SK-N-SH treated with all-trans-retinoic acid at 6 μM for 48 hours (cell line): Measurements from ENCODE around the gene C4BPB.

Experiments
- ATAC-seq: fragments of 200-7000 bp; cut with Tn5 transposase; 3 replicates; pipeline ENCODE4 v1.9.1; 2020; ENCODE audit warnings: mild to moderate bottlenecking, moderate library complexity
- BACH2 ChIP-seq: fragments of 250-450 bp; sonication (Bioruptor Pico); IDR thresholded peaks from 2 replicates; pipeline ENCODE4 v1.9.0; 2021; ENCODE audit warnings: mild to moderate bottlenecking, borderline replicate concordance
- CSDC2 ChIP-seq: fragments of 250-450 bp; sonication (Bioruptor Pico); IDR thresholded peaks from 2 replicates; pipeline ENCODE4 v1.5.0; 2020; ENCODE audit warnings: mild to moderate bottlenecking, moderate library complexity
- CSRNP3 ChIP-seq: fragments of 250-450 bp; sonication (Bioruptor Pico); IDR thresholded peaks from 2 replicates; pipeline ENCODE4 v1.5.1; 2021; ENCODE audit warnings: mild to moderate bottlenecking, moderate library complexity
- ESRRG ChIP-seq: fragments of 250-450 bp; sonication (Bioruptor Pico); IDR thresholded peaks from 2 replicates; pipeline ENCODE4 v1.6.1; 2021; ENCODE audit warnings: mild to moderate bottlenecking
- ISL1 ChIP-seq: fragments of 250-450 bp; sonication (Bioruptor Pico); IDR thresholded peaks from 2 replicates; pipeline ENCODE4 v2.1.2; 2022; ENCODE audit warnings: mild to moderate bottlenecking, moderate library complexity
- OSR1 ChIP-seq: fragments of 250-450 bp; sonication (Bioruptor Pico); IDR thresholded peaks from 2 replicates; pipeline ENCODE4 v1.8.0; 2022; ENCODE audit warnings: moderate library complexity, mild to moderate bottlenecking, inconsistent platforms
- PATZ1 ChIP-seq: fragments of 250-450 bp; sonication (Bioruptor Pico); IDR thresholded peaks from 2 replicates; pipeline ENCODE4 v1.8.0; 2020; ENCODE audit warnings: mild to moderate bottlenecking, moderate library complexity, borderline replicate concordance
- PPARA ChIP-seq: fragments of 250-450 bp; sonication (Bioruptor Pico); IDR thresholded peaks from 2 replicates; pipeline ENCODE4 v1.5.0; 2020; ENCODE audit warnings: mild to moderate bottlenecking, borderline replicate concordance
- RARB ChIP-seq: fragments of 250-450 bp; sonication (Bioruptor Pico); IDR thresholded peaks from 2 replicates; pipeline ENCODE4 v1.8.0; 2021; ENCODE audit warnings: mild to moderate bottlenecking, moderate library complexity
- SNAI2 ChIP-seq: fragments of 250-450 bp; sonication (Bioruptor Pico); IDR thresholded peaks from 2 replicates; pipeline ENCODE4 v1.5.0; 2020; ENCODE audit warnings: mild to moderate bottlenecking, moderate library complexity
- TCF4 ChIP-seq: fragments of 250-450 bp; sonication (Bioruptor Pico); IDR thresholded peaks from 2 replicates; pipeline ENCODE4 v1.8.0; 2021; ENCODE audit warnings: mild to moderate bottlenecking, moderate library complexity, borderline replicate concordance
- TOX ChIP-seq: fragments of 250-450 bp; sonication (Bioruptor Pico); IDR thresholded peaks from 2 replicates; pipeline ENCODE4 v1.8.0; 2021; ENCODE audit warnings: mild to moderate bottlenecking, moderate library complexity, borderline replicate concordance
- ZC3H10 ChIP-seq: fragments of 250-450 bp; sonication (Bioruptor Pico); IDR thresholded peaks from 2 replicates; pipeline ENCODE4 v1.5.1; 2021; ENCODE audit warnings: mild to moderate bottlenecking, moderate library complexity
- ZFP3 ChIP-seq: fragments of 250-450 bp; sonication (Bioruptor Pico); IDR thresholded peaks from 2 replicates; pipeline ENCODE4 v1.5.0; 2020; ENCODE audit warnings: mild to moderate bottlenecking, moderate library complexity
- ZFP30 ChIP-seq: fragments of 450-650 bp; formaldehyde crosslinking; IDR thresholded peaks from 2 replicates; pipeline ENCODE4 v1.5.0; 2022; ENCODE audit warnings: mild to moderate bottlenecking, moderate library complexity
- ZNF565 ChIP-seq: fragments of 450-650 bp; formaldehyde crosslinking; conservative IDR thresholded peaks from 2 replicates; pipeline ENCODE4 v1.5.0; 2020; ENCODE audit warnings: low read depth, mild to moderate bottlenecking, moderate library complexity
- ZNF70 ChIP-seq: fragments of 450-650 bp; formaldehyde crosslinking; IDR thresholded peaks from 2 replicates; pipeline ENCODE4 v1.5.0; 2020; ENCODE audit warnings: mild to moderate bottlenecking, moderate library complexity
- ZNF8 ChIP-seq: fragments of 450-650 bp; formaldehyde crosslinking; IDR thresholded peaks from 2 replicates; pipeline ENCODE4 v1.5.0; 2020; ENCODE audit warnings: mild to moderate bottlenecking, moderate library complexity
- TF ChIP-seq, protein P1 (sequence below): fragments of 250-450 bp; sonication (Bioruptor Pico); IDR thresholded peaks from 2 replicates; pipeline ENCODE4 v1.8.0; 2021; ENCODE audit warnings: low read depth, mild to moderate bottlenecking, moderate library complexity, borderline replicate concordance
- TF ChIP-seq, protein P2 (sequence below): fragments of 250-450 bp; sonication (Bioruptor Pico); IDR thresholded peaks from 2 replicates; pipeline ENCODE4 v1.5.1; 2020; ENCODE audit warnings: low read depth, mild to moderate bottlenecking, moderate library complexity

Gene C4BPB

GRCh38 chr1:207081806-207082205 is 6.9 kb upstream of the C4BPB start:
- TF ChIP-seq ESRRG (CRISPR knock-in tag), result no peak
- no peak for TF ChIP-seq CSRNP3
- TF ChIP-seq PPARA (CRISPR knock-in tag), result no peak
- TF ChIP-seq ZNF70, result no peak
- no peak for TF ChIP-seq ZNF565 (CRISPR knock-in tag)
- TF ChIP-seq RARB (CRISPR knock-in tag), result no peak
- no peak for TF ChIP-seq TOX (CRISPR knock-in tag)
- no peak for TF ChIP-seq ZFP3 (CRISPR knock-in tag)
- no peak for TF ChIP-seq ZNF8 (CRISPR knock-in tag)
- TF ChIP-seq, protein P1, sequence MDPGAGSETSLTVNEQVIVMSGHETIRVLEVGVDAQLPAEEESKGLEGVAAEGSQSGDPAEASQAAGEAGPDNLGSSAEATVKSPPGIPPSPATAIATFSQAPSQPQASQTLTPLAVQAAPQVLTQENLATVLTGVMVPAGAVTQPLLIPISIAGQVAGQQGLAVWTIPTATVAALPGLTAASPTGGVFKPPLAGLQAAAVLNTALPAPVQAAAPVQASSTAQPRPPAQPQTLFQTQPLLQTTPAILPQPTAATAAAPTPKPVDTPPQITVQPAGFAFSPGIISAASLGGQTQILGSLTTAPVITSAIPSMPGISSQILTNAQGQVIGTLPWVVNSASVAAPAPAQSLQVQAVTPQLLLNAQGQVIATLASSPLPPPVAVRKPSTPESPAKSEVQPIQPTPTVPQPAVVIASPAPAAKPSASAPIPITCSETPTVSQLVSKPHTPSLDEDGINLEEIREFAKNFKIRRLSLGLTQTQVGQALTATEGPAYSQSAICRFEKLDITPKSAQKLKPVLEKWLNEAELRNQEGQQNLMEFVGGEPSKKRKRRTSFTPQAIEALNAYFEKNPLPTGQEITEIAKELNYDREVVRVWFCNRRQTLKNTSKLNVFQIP (CRISPR knock-in tag), result no peak
- no peak for TF ChIP-seq OSR1
- no peak for TF ChIP-seq ISL1 (CRISPR knock-in tag)
- no peak for TF ChIP-seq BACH2
- TF ChIP-seq PATZ1, result no peak
- ATAC-seq, result no peak

GRCh38 chr1:207084232-207084631 is 4.4 kb upstream of the C4BPB start:
- TF ChIP-seq ZNF565 (CRISPR knock-in tag) (no peak), ESRRG (CRISPR knock-in tag) (no peak), CSRNP3 (no peak), ZNF70 (no peak), TCF4 (CRISPR knock-in tag) (no peak), ZFP3 (CRISPR knock-in tag) (no peak), ZFP30 (CRISPR knock-in tag) (no peak), TOX (CRISPR knock-in tag) (no peak), ISL1 (CRISPR knock-in tag) (no peak), CSDC2 (CRISPR knock-in tag) (no peak), BACH2 (no peak), RARB (CRISPR knock-in tag) (no peak), PPARA (CRISPR knock-in tag) (no peak), OSR1 (no peak), ZNF8 (CRISPR knock-in tag) (no peak), ZC3H10 (CRISPR knock-in tag) (no peak), SNAI2 (CRISPR knock-in tag) (no peak)
- TF ChIP-seq, protein P2, sequence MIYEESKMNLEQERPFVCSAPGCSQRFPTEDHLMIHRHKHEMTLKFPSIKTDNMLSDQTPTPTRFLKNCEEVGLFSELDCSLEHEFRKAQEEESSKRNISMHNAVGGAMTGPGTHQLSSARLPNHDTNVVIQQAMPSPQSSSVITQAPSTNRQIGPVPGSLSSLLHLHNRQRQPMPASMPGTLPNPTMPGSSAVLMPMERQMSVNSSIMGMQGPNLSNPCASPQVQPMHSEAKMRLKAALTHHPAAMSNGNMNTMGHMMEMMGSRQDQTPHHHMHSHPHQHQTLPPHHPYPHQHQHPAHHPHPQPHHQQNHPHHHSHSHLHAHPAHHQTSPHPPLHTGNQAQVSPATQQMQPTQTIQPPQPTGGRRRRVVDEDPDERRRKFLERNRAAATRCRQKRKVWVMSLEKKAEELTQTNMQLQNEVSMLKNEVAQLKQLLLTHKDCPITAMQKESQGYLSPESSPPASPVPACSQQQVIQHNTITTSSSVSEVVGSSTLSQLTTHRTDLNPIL (CRISPR knock-in tag), result no peak
- ATAC-seq, result peak; percentile 40

GRCh38 chr1:207084701-207085180 is 3.9 kb upstream of the C4BPB start:
- ATAC-seq, result peak; percentile 91
- TF ChIP-seq RARB (CRISPR knock-in tag), result no peak

DNA sequence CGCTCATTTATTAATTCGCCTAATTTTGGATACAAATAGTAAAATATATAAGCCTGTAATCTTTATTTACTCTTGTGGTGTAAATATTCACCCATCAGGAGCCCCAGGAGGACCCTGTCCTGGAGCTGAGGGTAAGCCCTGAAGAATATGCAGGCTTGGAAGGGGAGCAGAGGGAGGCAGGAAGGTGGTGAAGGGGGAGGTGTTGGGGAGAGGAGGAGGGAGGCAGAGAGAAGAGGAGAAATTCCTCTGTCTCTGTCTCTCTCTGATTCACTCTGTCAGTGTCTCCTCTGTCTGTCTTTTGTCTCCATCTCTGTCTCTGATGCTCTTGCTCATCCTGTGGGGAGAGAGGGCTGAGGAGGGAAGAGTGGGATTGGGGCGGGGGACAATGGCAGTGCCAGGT is 2.8 kb upstream of the C4BPB start:
- no peak for ATAC-seq
- TF ChIP-seq TCF4 (CRISPR knock-in tag) (no peak), ZFP3 (CRISPR knock-in tag) (no peak), CSRNP3 (no peak), CSDC2 (CRISPR knock-in tag) (no peak), ESRRG (CRISPR knock-in tag) (no peak), ZNF565 (CRISPR knock-in tag) (no peak), PPARA (CRISPR knock-in tag) (no peak), ZNF70 (no peak)
- TF ChIP-seq, protein P2 (CRISPR knock-in tag), result no peak
- TF ChIP-seq, protein P1 (CRISPR knock-in tag), result no peak
